Measurements from ENCODE around the gene SYCP2L. TPM values are rescaled to one million over a fixed set of nuclear protein-coding genes. Genes with fewer than 3 reads are reported as not detected.
"Not testable (repeated sequence)": the region's sequence is repeated elsewhere in the genome, so short reads cannot be mapped to it uniquely, and the experiment has no call there.

Gene SYCP2L
- 0.34 and 0.36 TPM in 2 replicates for total RNA-seq

DNA sequence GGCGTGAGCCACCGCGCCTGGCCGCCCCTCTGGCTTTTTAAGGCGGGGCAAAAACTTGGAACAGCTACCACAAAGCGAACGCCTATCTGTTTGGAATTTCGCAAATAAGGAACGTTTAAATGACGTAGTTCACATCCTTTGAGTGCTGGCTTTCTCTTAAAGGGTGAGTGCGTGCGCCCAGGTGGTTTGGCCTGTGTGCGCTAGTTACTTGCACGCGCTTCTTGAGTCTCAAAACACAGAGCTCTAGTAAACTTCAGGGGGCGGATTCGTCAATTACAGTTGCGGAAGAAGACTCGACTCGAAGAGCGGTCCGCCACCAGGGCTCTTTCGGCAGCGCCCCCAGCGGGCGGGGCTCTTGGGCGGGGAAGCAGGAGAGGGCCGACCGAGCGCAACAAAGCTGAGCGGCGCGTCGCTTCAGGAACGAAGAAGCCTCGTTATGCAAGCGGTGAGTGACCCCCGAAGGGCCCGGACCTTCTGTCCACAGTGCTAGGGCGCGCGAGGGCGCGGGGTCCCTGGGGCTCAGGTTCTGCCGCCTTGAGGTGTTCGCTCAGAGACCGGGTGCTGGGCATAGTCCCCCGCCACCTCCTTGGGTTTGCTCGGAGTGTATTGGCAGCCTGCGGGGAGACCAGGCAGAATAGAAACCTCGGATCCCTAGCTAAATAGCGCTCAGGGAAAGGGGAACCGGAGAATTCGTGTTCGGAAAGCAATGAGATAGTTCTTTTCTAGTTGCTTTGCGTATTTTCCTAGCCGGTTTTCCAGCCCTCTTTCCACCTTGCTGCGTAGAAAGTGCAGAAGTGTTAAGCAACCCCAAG lies at the start of gene SYCP2L:
TSS of gene SYCP2L (plus strand) at position 362 of the 812 bp plus-strand sequence. CDS start at position 437, 75 bp downstream.
- intact Hi-C loops (cut with micrococcal nuclease) = no loop called here

DNA sequence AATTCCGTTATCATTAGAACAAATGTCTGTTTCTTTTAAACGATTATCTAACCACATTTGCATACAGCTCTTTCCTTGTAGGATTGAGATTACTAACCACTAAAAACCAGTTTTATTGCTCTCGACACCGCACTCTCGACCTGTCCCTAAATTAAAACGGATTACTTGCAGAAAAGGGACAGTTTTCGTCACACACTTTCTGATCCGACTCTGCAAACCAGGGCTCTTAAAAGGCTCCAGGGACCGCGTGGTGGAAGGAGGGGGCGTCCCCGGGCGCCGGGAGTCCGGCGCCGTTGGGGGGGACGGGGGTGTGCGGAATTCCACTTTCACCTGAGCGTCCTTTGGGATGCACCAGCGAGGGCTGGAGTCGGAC lies 49.2 kb upstream of the SYCP2L start:
- intact Hi-C loops (cut with micrococcal nuclease) = no loop called here

DNA sequence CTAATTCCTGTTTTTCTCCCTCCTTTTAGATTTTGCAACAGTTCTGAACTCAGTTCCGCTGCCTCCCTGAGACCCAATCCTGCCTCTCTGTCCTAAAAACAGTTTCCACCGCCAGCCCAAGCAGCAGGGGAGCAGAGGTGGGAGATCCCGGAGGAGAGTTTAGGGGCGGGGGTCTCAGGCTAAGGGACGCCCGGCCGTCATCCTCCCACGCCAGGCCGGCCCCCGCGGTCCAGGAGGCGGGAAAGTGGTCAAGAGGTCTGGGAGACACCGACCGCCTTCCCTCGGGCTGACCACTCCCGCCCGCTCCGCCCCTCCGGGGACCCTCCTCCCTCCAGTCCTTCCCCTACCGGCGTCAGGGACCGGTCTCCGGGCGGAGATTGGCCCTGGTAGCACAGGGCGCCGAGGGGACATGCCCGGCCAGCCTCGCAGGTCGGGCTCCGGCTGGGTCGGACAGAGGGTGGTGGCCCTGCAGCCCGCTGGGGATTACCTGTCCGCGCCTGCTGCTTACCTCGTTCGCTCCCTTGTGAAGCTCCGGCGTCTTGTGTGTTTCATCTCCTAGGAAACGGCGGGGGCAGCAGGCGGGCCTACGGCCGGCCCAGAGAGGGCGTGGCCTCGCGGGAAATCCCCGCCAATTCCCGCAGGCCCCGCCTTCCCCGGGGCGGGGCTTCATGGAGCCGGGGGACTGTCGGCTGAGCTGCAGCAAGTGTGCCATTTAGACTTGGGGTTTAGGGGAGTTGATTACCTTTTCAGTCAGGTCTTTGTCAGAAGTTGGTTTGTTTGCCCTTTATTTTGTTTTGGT lies 48.7 kb upstream of the SYCP2L start, which contains the start of gene MAK:
TSS of gene MAK (minus strand) at position 545 of the 799 bp plus-strand sequence. CDS start 7,891 bp downstream, outside the sequence.
- intact Hi-C loops (cut with micrococcal nuclease) = loop anchor here (1.0 to 2.0 kb wide), 8 partner anchors 91 to 699 kb away; partner anchors contain the start of genes C6orf52, NEDD9, PAK1IP1 and SMIM13

DNA sequence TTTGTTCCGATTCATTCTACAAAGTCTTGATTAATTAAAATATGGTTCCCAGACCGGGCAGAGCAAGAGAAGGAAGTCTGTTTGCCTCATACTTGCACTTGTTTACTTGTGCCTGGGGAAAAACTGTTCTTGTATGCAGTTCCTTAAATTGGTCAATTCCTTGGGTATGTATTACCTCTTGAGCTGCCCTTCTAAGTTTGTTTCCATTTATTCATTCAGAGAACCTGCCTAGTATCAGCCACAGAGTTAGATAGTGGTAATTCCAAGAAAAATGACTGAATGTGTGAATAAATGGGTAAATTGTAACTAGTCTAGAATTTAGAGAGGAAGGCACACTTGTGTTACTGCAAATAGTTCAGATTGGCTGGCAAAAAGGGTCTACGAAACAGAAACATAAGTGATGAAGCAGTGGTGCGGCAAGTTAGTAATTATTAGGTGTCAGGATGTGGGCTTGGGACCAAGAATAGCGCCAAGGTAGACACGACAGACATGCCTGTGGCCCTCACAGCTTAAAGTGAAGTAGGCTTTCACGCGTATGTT lies 48.0 kb upstream of the SYCP2L start:
- intact Hi-C loops (cut with micrococcal nuclease) = loop anchor here (1.0 to 2.0 kb wide), 8 partner anchors 92 to 698 kb away; partner anchors contain the start of genes C6orf52, NEDD9, PAK1IP1 and SMIM13

DNA sequence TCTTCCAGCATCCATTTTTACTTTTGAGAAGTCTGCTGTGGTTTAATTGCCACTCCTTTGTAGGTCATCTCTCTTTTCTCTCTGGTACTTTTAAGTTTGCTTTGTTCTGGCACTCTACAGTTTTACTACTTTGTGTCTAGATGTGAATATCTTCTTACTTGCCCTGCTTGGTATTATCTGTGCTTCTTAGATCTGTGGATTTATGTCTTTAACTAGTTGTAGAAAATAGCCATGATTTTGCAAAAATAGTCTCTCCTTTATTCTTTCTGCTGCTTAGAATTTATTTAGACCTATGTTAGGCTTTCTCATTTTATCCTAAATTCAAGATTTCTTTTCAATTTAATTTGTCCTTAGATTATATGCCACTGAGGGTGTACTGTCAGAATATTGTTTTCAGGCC lies 43.3 kb upstream of the SYCP2L start:
- intact Hi-C loops (cut with micrococcal nuclease) = no loop called here

DNA sequence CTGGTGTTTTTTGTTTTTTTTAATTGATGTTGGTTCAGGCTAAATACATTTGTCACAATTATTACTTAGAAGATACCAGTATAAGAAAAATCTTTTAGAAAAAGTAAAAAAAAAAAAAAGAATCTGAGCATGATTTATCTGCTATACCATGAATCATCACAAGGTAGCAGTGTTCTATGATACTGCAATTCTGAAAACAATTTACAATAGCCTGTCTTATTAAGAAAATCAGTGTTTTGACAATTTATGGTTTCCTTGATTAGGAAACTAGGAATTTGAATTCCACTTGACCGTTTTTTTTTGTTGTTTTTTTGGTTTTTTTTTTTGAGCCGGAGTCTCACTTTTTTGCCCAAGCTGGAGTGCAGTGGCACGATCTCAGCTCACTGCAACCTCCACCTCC lies 39.2 kb upstream of the SYCP2L start:
- intact Hi-C loops (cut with micrococcal nuclease) = no loop called here

DNA sequence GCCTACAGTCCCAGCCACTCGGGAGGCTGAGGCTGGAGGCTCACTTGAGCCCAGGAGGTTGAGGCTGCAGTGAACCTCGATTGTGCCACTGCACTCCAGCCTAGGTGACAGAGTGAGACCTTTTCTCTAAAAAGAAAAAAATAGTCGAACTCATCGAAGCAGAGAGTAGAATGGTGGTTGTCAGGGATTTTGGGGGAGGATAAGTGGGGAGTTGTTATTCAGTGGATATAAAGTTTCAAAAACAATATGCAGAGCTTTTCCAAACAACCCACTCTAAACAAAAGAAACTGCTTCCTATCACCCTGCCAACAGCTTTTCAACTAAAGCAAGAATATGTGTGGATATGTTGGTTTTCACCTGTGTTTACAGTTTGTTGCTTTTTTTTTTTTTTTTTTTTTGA lies 37.0 kb upstream of the SYCP2L start:
- intact Hi-C loops (cut with micrococcal nuclease) = no loop called here

DNA sequence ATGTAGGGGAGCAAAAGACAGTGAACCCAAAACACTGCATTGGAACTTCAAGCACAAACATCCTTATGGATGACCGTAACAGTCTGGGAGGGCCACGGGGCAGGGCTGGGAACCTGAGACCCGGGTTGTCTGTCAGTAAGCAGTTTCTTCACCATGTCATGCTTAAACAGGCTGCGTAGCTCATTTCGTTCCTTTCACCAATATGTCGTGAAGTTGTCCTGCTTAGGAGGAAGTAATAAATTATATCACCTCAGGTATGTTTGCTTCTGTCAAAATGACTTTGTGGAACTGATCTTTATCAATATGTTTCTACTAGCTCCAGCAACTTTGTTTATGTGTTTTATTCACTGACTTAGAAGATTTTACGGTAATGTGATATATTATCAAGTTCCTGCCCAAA lies 36.1 kb upstream of the SYCP2L start:
- intact Hi-C loops (cut with micrococcal nuclease) = no loop called here

DNA sequence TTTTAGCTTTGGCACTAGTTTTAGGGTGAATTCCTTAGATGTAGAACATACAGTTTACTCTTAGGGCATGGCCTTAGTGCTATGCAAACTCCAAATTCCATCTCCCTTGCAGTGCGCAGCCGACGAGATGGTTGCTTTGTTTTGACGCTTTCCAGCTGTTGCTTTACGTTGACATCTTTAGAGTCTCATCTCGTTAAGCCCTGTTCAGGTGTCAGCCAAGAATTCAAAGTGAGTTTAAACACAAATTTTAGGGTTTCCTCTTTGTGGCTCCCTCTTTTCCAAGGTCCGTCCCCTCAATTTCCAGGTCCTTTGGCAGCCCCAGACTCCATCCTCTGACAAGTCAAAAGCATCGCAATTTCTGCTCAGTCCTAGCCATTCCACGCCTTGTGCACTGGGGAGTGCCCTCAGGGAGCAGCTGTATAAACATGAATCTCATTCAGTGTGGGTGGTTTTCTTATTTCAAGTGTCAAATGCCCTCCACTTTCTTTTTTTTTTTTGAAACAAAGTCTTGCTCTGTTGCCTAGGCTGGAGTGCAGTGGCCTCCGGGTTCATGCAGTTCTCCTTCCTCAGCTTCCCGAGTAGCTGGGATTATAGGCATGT lies 34.4 kb upstream of the SYCP2L start:
- intact Hi-C loops (cut with micrococcal nuclease) = no loop called here

DNA sequence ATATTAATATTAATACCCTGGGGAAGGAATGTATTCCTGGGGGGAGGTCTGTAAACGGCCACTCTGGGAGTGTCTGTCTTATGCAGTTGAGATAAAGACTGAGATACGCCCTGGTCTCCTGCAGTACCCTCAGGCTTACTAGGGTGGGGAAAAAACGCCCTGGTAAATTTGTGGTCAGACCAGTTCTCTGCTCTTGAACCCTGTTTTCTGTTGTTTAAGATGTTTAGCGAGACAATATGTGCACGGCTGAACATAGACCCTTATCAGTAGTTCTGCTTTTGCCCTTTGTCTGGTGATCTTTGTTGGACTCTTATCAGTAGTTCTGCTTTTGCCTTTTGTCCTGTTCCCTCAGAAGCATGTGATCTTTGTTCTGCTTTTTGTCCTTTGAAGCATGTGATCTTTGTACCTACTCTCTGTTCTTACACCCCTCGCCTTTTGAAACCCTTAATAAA lies 33.0 kb upstream of the SYCP2L start:
- intact Hi-C loops (cut with micrococcal nuclease) = not testable (repeated sequence)

DNA sequence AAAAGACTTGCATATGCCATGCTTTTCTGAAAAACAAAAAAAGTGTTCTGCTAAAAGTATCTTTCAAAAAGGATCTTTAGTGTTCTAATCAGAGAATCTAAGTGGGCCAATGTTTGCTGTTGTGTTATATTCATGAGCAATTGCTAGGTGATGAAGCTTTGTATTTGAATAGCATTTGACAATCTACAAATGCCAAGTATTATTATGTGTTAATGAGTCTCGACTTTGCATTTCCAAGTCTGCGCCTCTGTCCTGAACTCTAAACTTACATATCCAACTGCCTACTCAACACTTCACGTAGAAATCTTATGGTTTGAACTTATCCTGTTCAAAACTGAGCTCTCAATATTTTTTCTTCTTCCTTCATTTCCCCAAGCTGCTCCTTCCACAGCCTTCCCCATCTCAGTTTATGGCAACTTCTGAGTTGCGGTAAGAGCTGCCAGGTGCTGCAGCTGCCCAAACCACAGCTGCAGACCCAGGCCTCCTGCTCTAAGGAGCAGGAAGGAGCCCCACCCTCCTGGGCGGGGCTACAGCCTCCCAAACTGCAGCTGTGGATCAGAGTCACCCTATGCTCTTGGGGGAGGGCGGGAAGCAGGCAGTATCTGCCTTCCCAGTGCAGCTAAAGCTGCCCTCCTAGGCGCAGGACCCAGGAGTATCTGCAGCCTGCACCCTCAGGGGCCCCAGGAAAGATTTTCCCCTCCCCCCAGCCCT lies 31.8 kb upstream of the SYCP2L start:
- intact Hi-C loops (cut with micrococcal nuclease) = no loop called here

DNA sequence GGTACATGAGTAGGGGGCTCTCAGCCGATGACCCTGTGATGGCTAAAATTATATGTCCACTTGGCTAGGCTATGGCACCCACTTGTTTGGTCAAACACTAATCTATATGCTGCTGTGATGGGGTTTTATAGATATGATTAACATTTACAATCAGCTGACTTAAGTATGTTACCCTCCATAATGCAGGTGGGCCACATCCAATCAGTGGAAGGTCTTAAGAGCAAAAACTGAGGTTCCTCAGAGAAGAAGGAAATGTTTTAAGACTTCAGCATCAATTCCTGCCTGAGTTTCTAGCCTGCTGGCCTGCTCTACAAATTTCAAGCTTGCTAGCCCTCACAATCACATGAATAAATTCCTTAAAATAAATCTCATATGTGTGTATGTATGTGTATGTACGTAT lies 29.6 kb upstream of the SYCP2L start:
- intact Hi-C loops (cut with micrococcal nuclease) = no loop called here

DNA sequence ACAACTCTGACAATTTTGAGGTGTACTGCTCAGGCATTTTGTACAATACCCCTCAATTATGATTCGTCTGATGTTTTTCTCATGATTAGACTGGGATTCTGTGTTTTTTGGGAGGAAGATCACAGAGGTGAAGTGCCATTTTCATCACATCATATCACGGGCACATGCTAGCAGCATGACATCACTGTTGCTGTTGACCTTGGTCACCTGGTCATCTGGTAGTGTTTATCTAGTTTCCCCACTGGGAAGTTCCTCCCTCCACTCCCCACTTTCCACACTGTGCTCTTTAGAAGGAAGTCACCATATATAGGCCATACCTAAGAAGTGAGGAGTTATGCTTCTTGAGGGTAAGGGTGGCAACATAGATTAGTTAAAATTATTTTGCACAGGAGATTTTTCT lies 25.8 kb upstream of the SYCP2L start:
- intact Hi-C loops (cut with micrococcal nuclease) = no loop called here

DNA sequence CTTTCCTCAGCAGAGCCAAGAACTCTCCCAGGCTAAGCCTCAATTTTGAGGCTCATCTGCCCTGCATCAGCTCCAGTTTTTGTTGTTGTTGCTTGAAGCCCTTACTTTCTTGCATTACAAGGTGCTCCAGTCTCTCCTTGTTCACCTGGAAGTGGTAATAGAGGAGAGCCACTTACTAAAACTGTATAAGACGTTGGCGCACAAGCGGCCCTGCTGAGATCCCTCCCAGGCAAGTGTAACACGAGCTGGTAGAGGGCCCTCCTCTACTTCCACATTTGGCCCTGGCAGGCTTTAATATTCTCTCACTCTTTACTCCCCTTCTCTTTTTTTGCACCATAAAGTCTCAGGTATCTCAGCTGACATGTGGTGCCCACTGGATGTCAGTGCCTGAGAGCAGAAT lies 24.5 kb upstream of the SYCP2L start:
- intact Hi-C loops (cut with micrococcal nuclease) = no loop called here

DNA sequence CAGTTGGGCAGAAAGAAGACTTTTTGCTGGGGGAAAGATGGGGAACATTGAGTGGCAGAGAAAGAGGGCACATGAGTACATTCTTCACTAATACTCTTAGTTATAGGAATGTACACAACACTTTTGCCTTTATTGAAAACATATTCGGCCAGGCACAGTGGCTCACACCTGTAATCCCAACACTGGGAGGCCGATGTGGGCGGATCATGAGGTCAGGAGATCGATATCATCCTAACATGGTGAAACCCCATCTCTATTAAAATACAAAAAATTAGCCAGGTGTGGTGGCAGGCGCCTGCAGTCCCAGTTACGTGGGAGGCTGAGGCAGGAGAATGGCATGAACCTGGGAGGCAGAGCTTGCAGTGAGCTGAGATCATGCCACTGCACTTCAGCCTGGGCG lies 23.8 kb upstream of the SYCP2L start:
- intact Hi-C loops (cut with micrococcal nuclease) = not testable (repeated sequence)

DNA sequence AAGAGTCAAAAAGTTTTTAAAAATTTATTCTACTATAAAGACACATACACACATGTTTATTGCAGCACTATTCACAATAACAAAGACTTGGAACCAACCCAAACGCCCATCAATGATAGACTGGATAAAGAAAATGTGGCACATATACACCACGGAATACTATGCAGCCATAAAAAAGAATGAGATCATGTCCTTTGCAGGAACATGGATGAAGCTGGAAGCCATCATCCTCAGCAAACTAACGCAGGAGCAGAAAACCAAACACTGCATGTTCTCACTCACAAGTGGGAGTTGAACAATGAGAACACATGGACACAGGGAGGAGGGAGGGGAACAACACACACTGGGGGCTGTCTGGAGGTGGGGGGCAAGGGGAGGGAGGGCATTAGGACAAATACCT lies 20.1 kb upstream of the SYCP2L start:
- intact Hi-C loops (cut with micrococcal nuclease) = not testable (repeated sequence)

DNA sequence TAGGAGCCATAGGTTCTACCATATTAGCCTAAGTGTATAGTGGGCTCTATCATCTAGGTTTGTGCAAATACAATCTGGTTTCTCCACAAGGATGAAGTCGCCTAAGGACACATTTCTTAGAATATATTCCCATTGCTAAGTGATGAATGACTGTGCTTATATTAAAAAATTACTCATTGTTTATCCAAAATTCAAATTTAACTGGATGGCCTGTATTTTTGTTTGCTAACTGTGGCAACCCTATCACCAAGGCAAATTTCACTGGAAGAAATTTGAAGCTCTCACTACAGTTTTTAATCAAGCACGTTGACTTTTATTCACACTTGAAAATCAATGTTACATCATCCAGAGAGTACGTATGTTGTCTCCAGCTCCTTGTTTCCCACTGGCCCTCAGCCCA lies 18.9 kb upstream of the SYCP2L start:
- intact Hi-C loops (cut with micrococcal nuclease) = no loop called here

DNA sequence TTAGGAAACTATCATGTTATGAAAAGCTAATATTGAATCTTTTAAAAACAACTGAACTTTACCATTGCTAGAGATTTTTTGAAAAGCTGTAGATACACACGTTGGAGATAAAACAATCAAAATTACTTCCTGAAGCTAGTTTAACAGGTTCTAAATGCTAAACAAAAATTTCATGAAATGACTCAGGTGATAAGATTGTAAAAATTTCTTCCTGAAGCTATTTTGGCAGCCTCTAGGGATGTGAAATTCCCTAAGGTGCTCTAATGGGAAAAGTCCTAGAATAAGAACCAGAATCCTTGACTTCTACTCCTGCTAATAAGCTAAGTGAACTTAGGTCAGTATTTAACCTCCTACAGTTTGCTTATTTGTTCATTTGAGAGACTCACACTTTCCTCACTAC lies 13.5 kb upstream of the SYCP2L start:
- intact Hi-C loops (cut with micrococcal nuclease) = no loop called here

DNA sequence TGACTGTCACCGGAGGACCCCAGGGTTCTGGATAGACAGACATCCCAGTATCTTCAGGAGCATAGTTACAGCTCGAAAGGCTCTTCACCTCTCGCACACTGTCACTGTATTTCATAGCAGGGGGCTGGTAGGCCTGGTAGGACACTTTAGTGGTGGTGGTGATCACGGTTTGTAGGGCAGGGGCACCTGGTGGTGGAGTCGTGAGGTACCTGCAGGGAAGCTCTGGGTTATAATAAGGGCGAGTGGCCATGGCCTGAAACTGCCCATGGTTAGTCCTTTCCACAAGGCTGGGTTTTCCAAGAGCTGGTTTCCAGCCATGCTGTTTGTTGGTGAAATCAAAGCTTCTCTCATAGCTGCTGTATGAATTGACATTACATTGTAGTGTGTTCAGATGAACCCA lies 12.6 kb upstream of the SYCP2L start:
- intact Hi-C loops (cut with micrococcal nuclease) = no loop called here

DNA sequence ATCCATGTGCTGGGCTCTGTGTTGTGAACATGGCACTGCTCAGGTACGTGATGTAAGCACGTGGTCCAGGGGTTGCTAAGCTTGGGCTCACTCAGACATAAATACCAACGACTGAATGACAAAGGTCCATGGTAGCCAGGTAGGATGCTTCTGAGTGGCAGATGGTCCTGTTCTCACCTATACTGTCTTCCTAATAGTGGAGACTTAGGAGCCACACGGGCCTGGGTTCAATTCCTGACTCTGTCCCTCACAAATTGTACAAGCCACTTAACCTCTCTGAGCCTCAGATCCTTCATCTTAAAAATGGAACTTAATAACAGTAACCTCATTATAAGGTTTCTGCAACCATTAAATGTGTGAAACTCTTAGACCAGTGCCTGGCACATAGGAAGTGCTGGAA lies 11.8 kb upstream of the SYCP2L start:
- intact Hi-C loops (cut with micrococcal nuclease) = no loop called here

DNA sequence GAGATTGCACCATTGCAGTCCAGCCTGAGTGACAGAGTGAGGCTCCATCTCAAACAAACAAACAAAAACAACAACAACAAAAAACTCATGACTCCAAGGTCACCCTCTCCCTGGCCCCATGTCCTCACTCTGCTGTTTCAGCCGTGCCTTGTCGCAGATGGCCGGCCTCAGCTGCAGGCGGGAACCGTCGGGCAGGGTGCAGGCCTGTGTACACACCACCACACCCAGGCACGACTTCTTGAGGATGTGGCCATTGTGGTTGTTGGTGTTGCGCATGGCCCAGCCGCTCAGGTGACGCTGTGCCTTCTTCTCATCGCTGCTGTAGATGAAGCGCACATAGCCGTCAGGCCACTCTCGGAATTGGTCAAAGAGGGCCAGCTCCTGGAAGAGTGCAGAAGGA lies 9.8 kb upstream of the SYCP2L start:
- intact Hi-C loops (cut with micrococcal nuclease) = no loop called here
